Astrocyte of the spinal cord (primary cell): ENCODE data around the gene PDE6A.
A peak's percentile ranks its signal among the peaks of the same experiment; 100 is the strongest.

Experiments
- DNase-seq: peaks from one replicate; pipeline ENCODE4 v3.0.0; 2011; ENCODE audit warnings: low read depth, low spot score
- H3K4me3 ChIP-seq: 2 replicates; pipeline ENCODE4 v1.5.1; 2011; ENCODE audit warnings: low read depth, mild to moderate bottlenecking, low read length, moderate library complexity
- in situ Hi-C: cut with HindIII; loops from 2 replicates; pipeline ENCODE4 v1.10.0; 2017; ENCODE audit warnings: low sequenced_read_pairs
- TF ChIP-seq, protein P1 (sequence below): IDR thresholded peaks from 2 replicates; pipeline ENCODE4 v1.5.1; 2012; ENCODE audit warnings: low read depth, mild to moderate bottlenecking, low read length, inconsistent platforms

The PDE6A gene

DNA sequence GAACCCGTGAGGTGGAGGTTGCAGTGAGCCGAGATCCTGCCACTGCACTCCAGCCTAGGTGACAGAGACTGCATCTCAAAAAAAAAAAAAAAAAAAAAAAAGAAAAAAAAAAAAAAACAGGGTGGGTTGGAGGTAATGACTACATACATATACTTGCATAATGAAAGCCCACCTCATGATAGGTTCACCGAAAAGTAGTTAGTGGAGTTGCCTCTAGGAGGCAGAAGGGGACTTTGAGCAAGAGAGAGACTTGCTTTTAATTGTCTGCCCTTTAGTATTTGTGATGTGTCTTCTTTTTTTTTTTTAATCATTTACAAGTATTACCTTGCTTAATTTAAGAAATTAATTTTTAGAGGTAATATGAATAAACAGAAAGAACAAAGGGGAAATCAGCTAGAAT, 114.6 kb downstream of the PDE6A start:
- no peak overlapping the region for H3K4me3 ChIP-seq
- DNase-seq, result no peak
- in situ Hi-C loops, result loop anchor here (10.0 kb wide), 1 partner anchor 195 kb away; no protein-coding TSS in a partner anchor
- TF ChIP-seq, protein P1, sequence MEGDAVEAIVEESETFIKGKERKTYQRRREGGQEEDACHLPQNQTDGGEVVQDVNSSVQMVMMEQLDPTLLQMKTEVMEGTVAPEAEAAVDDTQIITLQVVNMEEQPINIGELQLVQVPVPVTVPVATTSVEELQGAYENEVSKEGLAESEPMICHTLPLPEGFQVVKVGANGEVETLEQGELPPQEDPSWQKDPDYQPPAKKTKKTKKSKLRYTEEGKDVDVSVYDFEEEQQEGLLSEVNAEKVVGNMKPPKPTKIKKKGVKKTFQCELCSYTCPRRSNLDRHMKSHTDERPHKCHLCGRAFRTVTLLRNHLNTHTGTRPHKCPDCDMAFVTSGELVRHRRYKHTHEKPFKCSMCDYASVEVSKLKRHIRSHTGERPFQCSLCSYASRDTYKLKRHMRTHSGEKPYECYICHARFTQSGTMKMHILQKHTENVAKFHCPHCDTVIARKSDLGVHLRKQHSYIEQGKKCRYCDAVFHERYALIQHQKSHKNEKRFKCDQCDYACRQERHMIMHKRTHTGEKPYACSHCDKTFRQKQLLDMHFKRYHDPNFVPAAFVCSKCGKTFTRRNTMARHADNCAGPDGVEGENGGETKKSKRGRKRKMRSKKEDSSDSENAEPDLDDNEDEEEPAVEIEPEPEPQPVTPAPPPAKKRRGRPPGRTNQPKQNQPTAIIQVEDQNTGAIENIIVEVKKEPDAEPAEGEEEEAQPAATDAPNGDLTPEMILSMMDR, result peak; percentile 14

DNA sequence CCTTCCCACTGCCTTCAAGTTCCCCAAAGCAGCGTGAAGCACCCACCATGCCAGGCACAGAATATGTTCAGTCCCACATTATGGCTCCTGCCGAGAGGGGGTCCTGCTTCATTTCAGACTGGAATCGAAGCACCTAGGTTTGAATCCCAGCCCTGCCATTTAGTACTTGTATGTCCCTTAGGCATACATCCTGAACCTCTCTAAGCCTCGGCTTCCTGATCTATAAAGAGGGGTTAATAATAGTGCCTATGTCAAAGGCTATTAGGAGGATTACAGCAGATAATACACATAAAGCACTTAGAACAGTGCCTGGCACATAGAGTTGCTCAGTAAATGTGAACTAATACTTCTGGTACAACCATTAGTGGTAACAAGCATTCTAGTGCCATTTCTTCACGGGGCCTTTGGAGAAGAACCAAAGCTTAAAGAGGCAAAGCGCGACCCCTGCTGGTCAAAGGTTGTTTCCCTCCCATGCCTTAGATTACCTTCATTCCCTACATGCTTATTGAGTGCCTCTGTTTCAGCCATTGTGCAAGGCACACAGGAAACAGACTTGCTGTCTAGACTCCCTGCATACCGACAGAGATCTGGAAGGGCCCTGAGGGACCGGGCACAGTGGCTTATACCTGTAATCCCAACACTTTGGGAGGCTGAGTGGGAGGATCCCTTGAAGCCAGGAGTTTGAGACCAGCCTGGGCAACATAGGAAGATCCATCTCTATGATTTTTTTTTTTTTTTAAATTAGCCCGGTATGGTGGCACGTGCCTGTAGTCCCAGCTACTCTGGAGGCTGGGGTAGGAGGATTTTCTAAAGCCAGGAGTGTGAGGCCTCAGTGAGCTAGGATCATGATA, 116.2 kb downstream of the PDE6A start:
- peak; percentile 90 for DNase-seq
- no peak overlapping the region for H3K4me3 ChIP-seq
- TF ChIP-seq, protein P1, result peak; percentile 85
- in situ Hi-C loops, result loop anchor here (10.0 kb wide), 1 partner anchor 194 kb away; no protein-coding TSS in a partner anchor

DNA sequence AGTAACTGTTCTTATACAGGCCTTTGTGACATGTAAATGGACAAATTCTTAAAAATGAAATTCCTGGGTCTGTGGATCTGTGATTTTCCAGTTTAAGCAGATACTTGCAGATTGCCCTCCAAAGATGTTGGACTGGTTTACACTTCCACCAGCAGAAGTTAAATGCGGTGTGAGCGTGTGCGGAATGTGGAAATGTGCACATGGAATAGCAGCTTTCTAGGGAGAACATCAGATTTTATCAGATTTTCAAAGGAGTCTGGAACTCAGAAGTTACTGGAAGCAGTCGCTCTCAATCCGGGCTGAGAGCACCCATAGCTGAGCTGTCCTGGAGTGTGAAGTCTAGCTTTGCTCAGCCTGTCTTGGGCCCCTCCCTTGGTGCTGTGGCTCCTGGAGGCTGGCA, 117.0 kb downstream of the PDE6A start:
- DNase-seq, result no peak
- no peak overlapping the region for H3K4me3 ChIP-seq
- in situ Hi-C loops, result loop anchor here (10.0 kb wide), 1 partner anchor 193 kb away; no protein-coding TSS in a partner anchor
- TF ChIP-seq, protein P1, result no peak

DNA sequence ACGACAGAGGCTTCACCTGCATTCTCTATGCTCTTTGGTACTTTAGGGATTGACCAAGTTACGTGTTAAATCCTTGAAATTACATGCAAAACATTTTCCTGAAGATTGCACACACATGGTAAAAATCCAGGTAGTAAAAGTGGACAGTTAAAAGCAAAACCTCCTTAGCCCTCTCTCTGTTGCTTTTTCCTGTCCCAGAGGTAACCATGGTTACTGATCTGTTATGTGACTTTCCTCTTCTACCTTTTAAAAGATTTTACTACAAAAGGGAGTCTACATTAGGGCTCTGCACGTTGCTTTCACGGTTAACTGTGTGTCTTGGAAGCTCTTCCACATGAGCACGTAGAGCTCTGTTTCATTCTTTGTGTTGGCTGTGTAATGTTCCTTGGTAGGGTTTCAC, 117.5 kb downstream of the PDE6A start:
- TF ChIP-seq, protein P1, result no peak
- in situ Hi-C loops, result loop anchor here (10.0 kb wide), 1 partner anchor 192 kb away; no protein-coding TSS in a partner anchor
- no peak for DNase-seq
- H3K4me3 ChIP-seq, result no peak overlapping the region

DNA sequence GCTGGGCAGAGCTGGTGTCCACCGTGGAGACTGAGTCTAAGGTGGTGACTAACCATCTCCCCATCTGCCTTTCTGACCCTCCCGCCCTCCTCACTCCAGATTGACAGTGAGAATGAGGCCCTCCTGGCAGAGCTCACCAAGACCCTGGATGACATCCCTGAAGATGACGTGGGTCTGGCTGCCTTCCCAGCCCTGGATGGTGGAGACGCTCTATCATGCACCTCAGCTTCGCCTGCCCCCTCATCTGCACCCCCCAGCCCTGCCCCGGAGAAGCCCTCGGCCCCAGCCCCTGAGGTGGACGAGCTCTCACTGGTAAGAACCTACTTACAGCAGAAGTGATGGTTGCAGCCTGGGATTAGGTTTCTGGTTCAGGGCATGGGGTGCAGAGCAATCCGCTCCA, 118.0 kb downstream of the PDE6A start:
- TF ChIP-seq, protein P1, result no peak
- in situ Hi-C loops, result loop anchor here (10.0 kb wide), 1 partner anchor 192 kb away; no protein-coding TSS in a partner anchor
- DNase-seq, result no peak
- no peak overlapping the region for H3K4me3 ChIP-seq

DNA sequence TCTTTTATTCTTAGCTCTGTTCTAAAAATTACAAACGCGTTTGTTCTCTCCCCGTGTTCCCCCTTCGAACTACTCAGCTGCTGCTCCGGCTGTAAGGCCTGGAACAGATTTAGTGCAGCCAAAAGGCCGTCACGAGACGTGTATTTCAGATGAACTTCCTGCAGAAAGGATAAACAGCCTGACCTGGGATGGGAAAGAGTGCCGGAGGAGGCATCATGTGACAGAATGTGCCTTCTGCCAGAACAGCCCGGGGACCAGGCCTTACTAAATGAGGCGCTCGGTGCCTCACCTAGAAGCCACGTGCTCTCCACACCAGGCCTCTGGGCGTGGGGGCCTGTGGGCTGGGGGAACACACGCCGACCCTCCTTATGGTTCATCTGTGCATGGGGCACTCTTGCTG, 119.7 kb downstream of the PDE6A start:
- DNase-seq, result no peak
- H3K4me3 ChIP-seq, result no peak overlapping the region
- in situ Hi-C loops, result loop anchor here (10.0 kb wide), 1 partner anchor 190 kb away; no protein-coding TSS in a partner anchor
- TF ChIP-seq, protein P1, result no peak
